Measurements from ENCODE around the gene PRKCA. TPM values are rescaled to one million over a fixed set of nuclear protein-coding genes. Genes with fewer than 3 reads are reported as not detected.
A peak's percentile ranks its signal among the peaks of the same experiment; 100 is the strongest.

Gene PRKCA
- polyA plus RNA-seq, 2 of the 4 experiments (the other 2 are of a cell fraction), result 28.8 to 65.0 TPM

DNA sequence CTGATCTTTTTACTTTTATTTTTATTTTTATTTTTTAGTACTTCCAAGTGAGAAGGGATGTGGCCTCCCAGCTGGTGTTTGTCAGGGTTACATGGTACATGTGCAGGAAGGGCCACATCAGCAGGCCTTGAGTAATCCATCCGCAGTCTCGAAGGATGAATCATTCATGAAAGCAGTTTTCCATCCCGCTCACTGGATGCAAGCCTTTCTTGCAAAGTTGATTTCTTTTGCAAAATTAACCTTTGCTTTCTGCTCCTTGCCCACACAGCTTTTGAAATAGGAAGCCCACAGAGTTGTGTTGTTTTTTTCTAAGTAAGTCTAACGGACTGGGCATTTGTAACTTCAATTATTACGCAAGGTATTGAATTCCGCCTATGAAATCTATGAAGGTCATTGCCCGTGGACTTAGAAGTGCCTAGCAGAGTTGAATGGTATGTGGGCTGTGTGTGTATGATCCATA lies 157.4 kb downstream of the PRKCA start:
- FAIRE-seq, result peak; percentile 32
- WGBS (ENCODE audit: missing lambda C conversion rate), result 10% methylated on average over 7 of the region's 7 CpGs
- no peak for TF ChIP-seq USF2 (IDR thresholded peaks at IDR 0.05)
- TF ChIP-seq RFX5 (IDR thresholded peaks at IDR 0.05), result no peak
- TF ChIP-seq REST (IDR thresholded peaks at IDR 0.05), result no peak
- no peak for TF ChIP-seq KDM1A (IDR thresholded peaks at IDR 0.05; ENCODE audit: low read depth)
- TF ChIP-seq ZFP36 (IDR thresholded peaks at IDR 0.05; ENCODE audit: borderline replicate concordance, partially characterized antibody), result no peak
- TF ChIP-seq ZNF302 (CRISPR knock-in tag; IDR thresholded peaks at IDR 0.05), result no peak
- TF ChIP-seq HOXA7 (CRISPR knock-in tag; IDR thresholded peaks at IDR 0.05), result no peak
- TF ChIP-seq MAZ (IDR thresholded peaks at IDR 0.05; ENCODE audit: borderline replicate concordance, low read depth, low read length), result no peak
- no peak for TF ChIP-seq CHD4 (IDR thresholded peaks at IDR 0.05; ENCODE audit: borderline replicate concordance)
- no peak for TF ChIP-seq POLR2AphosphoS2 (conservative IDR thresholded peaks at IDR 0.05; ENCODE audit: low read length)
- peak; percentile 47 for TF ChIP-seq MAFK (IDR thresholded peaks at IDR 0.05; ENCODE audit: partially characterized antibody)
- TF ChIP-seq CEBPB (IDR thresholded peaks at IDR 0.05), result peak; percentile 97 to 98
- TF ChIP-seq RARB (CRISPR knock-in tag; IDR thresholded peaks at IDR 0.05), result no peak
- no peak for TF ChIP-seq TFCP2L1 (CRISPR knock-in tag; IDR thresholded peaks at IDR 0.05)
- 0 out of 2 replicates have a peak, but pooled peaks have one; percentile 47 for TF ChIP-seq ESRRA (IDR thresholded peaks at IDR 0.05; ENCODE audit: borderline replicate concordance, low read length)
- TF ChIP-seq NR3C1 (IDR thresholded peaks at IDR 0.05), result no peak
- no peak for TF ChIP-seq ZC3H11A (IDR thresholded peaks at IDR 0.05)
- TF ChIP-seq CBX8 (IDR thresholded peaks at IDR 0.05), result no peak
- peak; percentile 88 to 92 for TF ChIP-seq JUN (IDR thresholded peaks at IDR 0.05)
- TF ChIP-seq HDAC2 (IDR thresholded peaks at IDR 0.05), result no peak
- TF ChIP-seq POLR2A (IDR thresholded peaks at IDR 0.05; ENCODE audit: low read length), result no peak
- peak; percentile 96 for TF ChIP-seq JUNB (IDR thresholded peaks at IDR 0.05)
- TF ChIP-seq PBX3 (IDR thresholded peaks at IDR 0.05), result peak; percentile 62; the same call in 1 of the 2 replicates
- no peak for TF ChIP-seq TP53 (CRISPR knock-in tag; IDR thresholded peaks at IDR 0.05)
- TF ChIP-seq FOSL2 (IDR thresholded peaks at IDR 0.05), result peak; percentile 94
- peak; percentile 95 for TF ChIP-seq FOSL2 (CRISPR knock-in tag; IDR thresholded peaks at IDR 0.05)
- no peak for TF ChIP-seq NPAS2 (CRISPR knock-in tag; IDR thresholded peaks at IDR 0.05; ENCODE audit: borderline replicate concordance)
- TF ChIP-seq, protein P1, sequence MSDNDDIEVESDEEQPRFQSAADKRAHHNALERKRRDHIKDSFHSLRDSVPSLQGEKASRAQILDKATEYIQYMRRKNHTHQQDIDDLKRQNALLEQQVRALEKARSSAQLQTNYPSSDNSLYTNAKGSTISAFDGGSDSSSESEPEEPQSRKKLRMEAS (IDR thresholded peaks at IDR 0.05), result peak; percentile 91
- TF ChIP-seq KDM5A (IDR thresholded peaks at IDR 0.05), result no peak
- TF ChIP-seq, protein P2, sequence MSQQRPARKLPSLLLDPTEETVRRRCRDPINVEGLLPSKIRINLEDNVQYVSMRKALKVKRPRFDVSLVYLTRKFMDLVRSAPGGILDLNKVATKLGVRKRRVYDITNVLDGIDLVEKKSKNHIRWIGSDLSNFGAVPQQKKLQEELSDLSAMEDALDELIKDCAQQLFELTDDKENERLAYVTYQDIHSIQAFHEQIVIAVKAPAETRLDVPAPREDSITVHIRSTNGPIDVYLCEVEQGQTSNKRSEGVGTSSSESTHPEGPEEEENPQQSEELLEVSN (IDR thresholded peaks at IDR 0.05; ENCODE audit: borderline replicate concordance, low read depth), result peak; percentile 42; the same call in 1 of the 2 replicates
- TF ChIP-seq BCL3 (IDR thresholded peaks at IDR 0.05), result peak; percentile 70; the same call in 1 of the 3 replicates
- TF ChIP-seq EP300 (IDR thresholded peaks at IDR 0.05), result peak; percentile 60 to 76; a peak in 3 of 5 replicates
- TF ChIP-seq MYC (IDR thresholded peaks at IDR 0.05; ENCODE audit: borderline replicate concordance, low read length), result peak; percentile 69
- peak; percentile 58; the same call in 1 of the 2 replicates for TF ChIP-seq GATA3 (IDR thresholded peaks at IDR 0.05; ENCODE audit: borderline replicate concordance)
- TF ChIP-seq RNF2 (IDR thresholded peaks at IDR 0.05; ENCODE audit: borderline replicate concordance, low read depth), result no peak
- no peak for TF ChIP-seq SREBF2 (IDR thresholded peaks at IDR 0.05)
- peak; percentile 83 for TF ChIP-seq HES2 (IDR thresholded peaks at IDR 0.05)

More for the DNA sequence above, 157.4 kb downstream of the PRKCA start:
- peaks cover 10% of the 10 kb centered on the region; the same call in 1 of the 3 replicates for H3K9me3 ChIP-seq
- ATAC-seq (peak; percentile 93 to 96), DNase-seq (ENCODE audit: low read depth in 1 of 2, low spot score in 1 of 2) (peak; percentile 91 to 94)
- CTCF ChIA-PET, result interaction anchor here (0.6 to 2.7 kb wide), 11 partner anchors 9 to 960 kb away, joined by 3 to 10 read pairs (median 4); no protein-coding TSS in a partner anchor
- POLR2A ChIA-PET, result interaction anchor here (0.7 to 1.7 kb wide), 3 partner anchors 15 to 49 kb away, joined by 3 to 5 read pairs (median 5); no protein-coding TSS in a partner anchor
- peaks cover 68% of the 10 kb centered on the region for H3K4me1 ChIP-seq
- peak overlapping the region; percentile 69 for H3K4me2 ChIP-seq
- H3K4me3 ChIP-seq, result peak overlapping the region; percentile 18; the same call in 1 of the 3 replicates
- peak overlapping the region; percentile 84 to 91 for H3K27ac ChIP-seq
